Thyroid gland (tissue), 4 donors: ENCODE measurements around the gene HOXB1. TPM values are rescaled to one million over a fixed set of nuclear protein-coding genes. Genes with fewer than 3 reads are reported as not detected.

Experiments
- DNase-seq, 2 donors: peaks; one replicate each; pipeline ENCODE4 v3.0.0-alpha.2; 2019
- H3K27ac ChIP-seq, 3 donors: fragments of 200-600 bp; sonication (generic); 1 replicate in 2 of 3; 2 replicates in 1 of 3; pipeline ENCODE4 v1.5.1; 2016 to 2019; ENCODE audit warnings: mild to moderate bottlenecking in 1 of 3, moderate library complexity in 1 of 3
- H3K27me3 ChIP-seq: fragments of 200-600 bp; sonication (generic); one replicate; pipeline ENCODE4 v1.5.1; 2019
- H3K36me3 ChIP-seq, 2 donors: fragments of 200-600 bp; sonication (generic); one replicate each; pipeline ENCODE4 v1.5.1; 2016 to 2019
- H3K4me1 ChIP-seq, 2 donors: fragments of 200-600 bp; sonication (generic); one replicate each; pipeline ENCODE4 v1.5.1; 2017 to 2019
- H3K4me3 ChIP-seq, 3 donors: fragments of 200-600 bp; sonication (generic); replicated peaks in 1 of 3; 1 replicate in 2 of 3; 2 replicates in 1 of 3; pipeline ENCODE4 v1.5.1; 2016; ENCODE audit warnings: mild to moderate bottlenecking in 1 of 3
- H3K9me3 ChIP-seq: fragments of 200-600 bp; sonication (generic); one replicate; pipeline ENCODE4 v1.5.1; 2017
- CTCF ChIP-seq, 6 experiments: fragments of 200-600 bp in 3 of 6; fragments of 450-650 bp in 3 of 6; sonication (generic) in 3 of 6; IDR thresholded peaks; one replicate each; pipeline ENCODE4 v1.5.1; 2016 to 2019; ENCODE audit warnings: antibody characterized with exemption in 6 of 6, mild to moderate bottlenecking in 2 of 6, inconsistent platforms in 1 of 6, moderate library complexity in 1 of 6
- POLR2A ChIP-seq, 2 donors: fragments of 450-650 bp; IDR thresholded peaks; one replicate each; pipeline ENCODE4 v1.6.1; 2017; ENCODE audit warnings: antibody characterized with exemption in 2 of 2, mild to moderate bottlenecking in 2 of 2, moderate library complexity in 1 of 2
- WGBS, 2 donors: methylation state at CpG; one replicate each; pipeline ENCODE4 v1.1.5; 2017; 5-methylcytosine and 5-hydroxymethylcytosine counted together
- intact Hi-C: fragments of 100-400 bp; cut with DNase I; formaldehyde crosslinking; loops from one replicate; pipeline ENCODE4 v1.15.1; 2023
- total RNA-seq, 4 donors: library from RNA; depleted of rRNA; stranded (reverse); fragments of >200 nt; gene quantifications; one replicate each; pipeline ENCODE4 v1.2.3, GENCODE V29; 2016

The HOXB1 gene
- total RNA-seq, 4 donors from 2014 or later: not detected

GRCh38 chr17:48489781-48490180 is 41.0 kb downstream of the HOXB1 start:
- H3K27me3 ChIP-seq: no peaks in the 10 kb centered on the region
- no peak for DNase-seq
- no peaks in the 10 kb centered on the region for H3K36me3 ChIP-seq
- intact Hi-C loops: no loop called here
- no peak overlapping the region for H3K4me3 ChIP-seq
- TF ChIP-seq POLR2A (IDR thresholded peaks at IDR 0.05) (no peak), CTCF (IDR thresholded peaks at IDR 0.05) (no peak)
- 74 to 77% methylated on average over 13 of the region's 13 CpGs for WGBS, 2 donors
- no peak overlapping the region for H3K27ac ChIP-seq
- no peaks in the 10 kb centered on the region for H3K9me3 ChIP-seq
- H3K4me1 ChIP-seq: peaks cover 6 to 9% of the 10 kb centered on the region in 2 donors

- peaks cover 6 to 9% of the 10 kb centered on the region in 2 donors for H3K4me1 ChIP-seq
- no peaks in the 10 kb centered on the region for H3K27me3 ChIP-seq
- TF ChIP-seq POLR2A (IDR thresholded peaks at IDR 0.05) (no peak), CTCF (IDR thresholded peaks at IDR 0.05) (no peak)
- DNase-seq: no peak
- H3K27ac ChIP-seq: no peak overlapping the region
- H3K9me3 ChIP-seq: no peaks in the 10 kb centered on the region
- intact Hi-C loops: no loop called here
- no peaks in the 10 kb centered on the region for H3K36me3 ChIP-seq
- no peak overlapping the region for H3K4me3 ChIP-seq
- 40 to 61% methylated on average over 3 of the region's 3 CpGs for WGBS, 2 donors
Observed at GRCh38 chr17:48488548-48489106, 42.2 kb downstream of the HOXB1 start.

- H3K27me3 ChIP-seq: no peaks in the 10 kb centered on the region
- TF ChIP-seq CTCF (IDR thresholded peaks at IDR 0.05): no peak
- no peak for TF ChIP-seq POLR2A (IDR thresholded peaks at IDR 0.05)
- H3K4me3 ChIP-seq: no peak overlapping the region
- DNase-seq: no peak
- H3K4me1 ChIP-seq: peaks cover 0 to under 1% of the 10 kb centered on the region in 2 donors
- 89 to 100% methylated on average over 2 of the region's 2 CpGs for WGBS, 2 donors
- no peaks in the 10 kb centered on the region for H3K9me3 ChIP-seq
- no peaks in the 10 kb centered on the region for H3K36me3 ChIP-seq
- H3K27ac ChIP-seq: no peak overlapping the region
- intact Hi-C loops: no loop called here
Observed at GRCh38 chr17:48487221-48487620, 43.6 kb downstream of the HOXB1 start.

GRCh38 chr17:48486557-48486956 is 44.3 kb downstream of the HOXB1 start:
- DNase-seq: no peak
- H3K27me3 ChIP-seq: no peaks in the 10 kb centered on the region
- no peaks in the 10 kb centered on the region for H3K4me1 ChIP-seq
- intact Hi-C loops: no loop called here
- TF ChIP-seq CTCF (IDR thresholded peaks at IDR 0.05) (no peak), POLR2A (IDR thresholded peaks at IDR 0.05) (no peak)
- H3K27ac ChIP-seq: no peak overlapping the region
- H3K9me3 ChIP-seq: no peaks in the 10 kb centered on the region
- no peak overlapping the region for H3K4me3 ChIP-seq
- H3K36me3 ChIP-seq: no peaks in the 10 kb centered on the region
- WGBS, 2 donors: 52 to 67% methylated on average over 5 of the region's 5 CpGs

GRCh38 chr17:48484850-48485249 is 46.0 kb downstream of the HOXB1 start:
- no peaks in the 10 kb centered on the region for H3K27me3 ChIP-seq
- H3K36me3 ChIP-seq: no peaks in the 10 kb centered on the region
- no peak for TF ChIP-seq POLR2A (IDR thresholded peaks at IDR 0.05)
- TF ChIP-seq CTCF (IDR thresholded peaks at IDR 0.05): no peak
- no peaks in the 10 kb centered on the region for H3K9me3 ChIP-seq
- H3K4me3 ChIP-seq: no peak overlapping the region
- no peaks in the 10 kb centered on the region for H3K4me1 ChIP-seq
- intact Hi-C loops: no loop called here
- WGBS, 2 donors: 82 to 88% methylated on average over 2 of the region's 2 CpGs
- no peak for DNase-seq
- no peak overlapping the region for H3K27ac ChIP-seq
